HepG2 (cell line): ENCODE results near the gene HSP90AA1. TPM values are rescaled to one million over a fixed set of nuclear protein-coding genes. Genes with fewer than 3 reads are reported as not detected.

Experiments
- CBFB ChIP-seq: sonication (generic); formaldehyde crosslinking; IDR thresholded peaks from 2 replicates; pipeline ENCODE4 v1.4.0; 2020; ENCODE audit warnings: missing genetic modification reagents
- DRAP1 ChIP-seq: IDR thresholded peaks from 2 replicates; pipeline ENCODE4 v1.6.1; 2016; ENCODE audit warnings: missing genetic modification reagents, missing compliant biosample characterization
- HBP1 ChIP-seq: IDR thresholded peaks from 2 replicates; pipeline ENCODE4 v1.6.1; 2016; ENCODE audit warnings: low read depth, control low read depth
- HOXA7 ChIP-seq: sonication (generic); formaldehyde crosslinking; IDR thresholded peaks from 2 replicates; pipeline ENCODE4 v1.8.1; 2022; ENCODE audit warnings: mild to moderate bottlenecking, missing genetic modification reagents, moderate library complexity
- KDM1A ChIP-seq: IDR thresholded peaks from 2 replicates; pipeline ENCODE4 v1.6.1; 2016; ENCODE audit warnings: missing compliant biosample characterization
- KLF12 ChIP-seq: sonication (generic); formaldehyde crosslinking; IDR thresholded peaks from 2 replicates; pipeline ENCODE4 v1.4.0; 2020; ENCODE audit warnings: missing genetic modification reagents, borderline replicate concordance
- PATZ1 ChIP-seq: sonication (generic); formaldehyde crosslinking; IDR thresholded peaks from 2 replicates; pipeline ENCODE4 v1.4.0; 2020; ENCODE audit warnings: missing genetic modification reagents
- POGK ChIP-seq: sonication (generic); formaldehyde crosslinking; conservative IDR thresholded peaks from 2 replicates; pipeline ENCODE4 v1.8.0; 2022; ENCODE audit warnings: mild to moderate bottlenecking, moderate library complexity, missing genetic modification reagents
- PREB ChIP-seq: sonication (generic); formaldehyde crosslinking; IDR thresholded peaks from 2 replicates; pipeline ENCODE4 v1.4.0; 2020; ENCODE audit warnings: missing genetic modification reagents
- REPIN1 ChIP-seq: sonication (generic); formaldehyde crosslinking; IDR thresholded peaks from 2 replicates; pipeline ENCODE4 v1.8.0; 2022; ENCODE audit warnings: missing genetic modification reagents, low read depth, mild to moderate bottlenecking, borderline replicate concordance
- SMAD1 ChIP-seq: sonication (generic); formaldehyde crosslinking; IDR thresholded peaks from 2 replicates; pipeline ENCODE4 v1.4.0; 2020; ENCODE audit warnings: missing genetic modification reagents, low read depth, mild to moderate bottlenecking, borderline replicate concordance
- TIGD3 ChIP-seq: sonication (generic); formaldehyde crosslinking; IDR thresholded peaks from 2 replicates; pipeline ENCODE4 v1.5.1; 2020; ENCODE audit warnings: mild to moderate bottlenecking, missing genetic modification reagents, borderline replicate concordance
- ZFP82 ChIP-seq: sonication (generic); formaldehyde crosslinking; IDR thresholded peaks from 2 replicates; pipeline ENCODE4 v1.5.1; 2020; ENCODE audit warnings: mild to moderate bottlenecking, missing genetic modification reagents, borderline replicate concordance
- ZNF20 ChIP-seq: sonication (generic); formaldehyde crosslinking; IDR thresholded peaks from 2 replicates; pipeline ENCODE4 v1.4.0; 2020; ENCODE audit warnings: mild to moderate bottlenecking, moderate library complexity, missing genetic modification reagents
- ZNF280B ChIP-seq: sonication (generic); formaldehyde crosslinking; IDR thresholded peaks from 2 replicates; pipeline ENCODE4 v1.5.0; 2020; ENCODE audit warnings: missing genetic modification reagents, mild to moderate bottlenecking, borderline replicate concordance
- ZNF331 ChIP-seq: sonication (generic); formaldehyde crosslinking; IDR thresholded peaks from 2 replicates; pipeline ENCODE4 v1.4.0; 2020; ENCODE audit warnings: missing genetic modification reagents
- ZNF570 ChIP-seq: sonication (generic); formaldehyde crosslinking; IDR thresholded peaks from 2 replicates; pipeline ENCODE4 v1.4.0; 2020; ENCODE audit warnings: mild to moderate bottlenecking, missing genetic modification reagents, borderline replicate concordance
- ZNF766 ChIP-seq: sonication (generic); formaldehyde crosslinking; IDR thresholded peaks from 2 replicates; pipeline ENCODE4 v1.5.0; 2020; ENCODE audit warnings: missing genetic modification reagents, borderline replicate concordance
- polyA plus RNA-seq, 8 experiments: library from polyadenylated mRNA; depleted of rRNA in 3 of 8; stranded (reverse) in 7 of 8; unstranded in 1 of 8; fragments of >200 nt; fragmentation: Illumina TruSeq in 4 of 8; extraction: Trizol in 4 of 8; gene quantifications; 2 replicates each; pipeline versions ENCODE4 v1.2.1 to v1.2.3, GENCODE V29; 2011 to 2016; ENCODE audit warnings: low read depth in 4 of 8, missing spikeins in 1 of 8, mixed read lengths in 1 of 8; ENCODE audit not compliant: insufficient read depth in 1 of 8
- total RNA-seq, 5 experiments: library from RNA; depleted of rRNA; stranded (reverse); fragments of >200 nt; fragmentation: Illumina TruSeq; extraction: Trizol; gene quantifications; 2 replicates each; pipeline ENCODE4 v1.2.3, GENCODE V29; 2016; ENCODE audit warnings: low read depth in 1 of 5

Gene HSP90AA1
- total and polyA plus RNA-seq, 2 of the 13 experiments (the other 11 are each of a cell fraction or from before 2014, with no cell fraction given), result 262 to 636 TPM

- TF ChIP-seq PREB (0 out of 2 replicates have a peak, but pooled peaks have one; percentile 28), HOXA7 (CRISPR knock-in tag) (no peak), SMAD1 (CRISPR knock-in tag) (peak; percentile 78; the same call in 1 of the 2 replicates), POGK (peak; percentile 70), KLF12 (CRISPR knock-in tag) (peak; percentile 64; the same call in 1 of the 2 replicates), HBP1 (CRISPR knock-in tag) (no peak; the same call in 1 of the 2 replicates), ZNF766 (CRISPR knock-in tag) (0 out of 2 replicates have a peak, but pooled peaks have one; percentile 61), TIGD3 (no peak), CBFB (CRISPR knock-in tag) (no peak), ZNF331 (peak; percentile 20; the same call in 1 of the 2 replicates), DRAP1 (CRISPR knock-in tag) (peak; percentile 98), ZNF20 (CRISPR knock-in tag) (no peak; the same call in 1 of the 2 replicates), ZNF280B (CRISPR knock-in tag) (peak; percentile 17), ZNF570 (no peak), KDM1A (CRISPR knock-in tag) (no peak), ZFP82 (CRISPR knock-in tag) (peak; percentile 81; the same call in 1 of the 2 replicates), REPIN1 (CRISPR knock-in tag) (no peak), PATZ1 (CRISPR knock-in tag) (peak; percentile 89)
Observed at GRCh38 chr14:102086972-102087761, at the start of gene HSP90AA1 (continued).
